Cerebellar nuclear complex (tissue), 1 donor: ENCODE data around the gene PLXNA4.

Source experiments
- DNase-seq, 2 experiments: peaks; one replicate each; lab custom pipeline; 2025; lab: John Stamatoyannopoulos, UW

Gene PLXNA4

GRCh38 chr7:132592231-132592920 is 16.1 kb upstream of the PLXNA4 start:
- no peak for DNase-seq

GRCh38 chr7:132590162-132590561 is 13.9 kb upstream of the PLXNA4 start:
- DNase-seq: no peak

GRCh38 chr7:132588596-132588995 is 12.3 kb upstream of the PLXNA4 start:
- DNase-seq: no peak

DNA sequence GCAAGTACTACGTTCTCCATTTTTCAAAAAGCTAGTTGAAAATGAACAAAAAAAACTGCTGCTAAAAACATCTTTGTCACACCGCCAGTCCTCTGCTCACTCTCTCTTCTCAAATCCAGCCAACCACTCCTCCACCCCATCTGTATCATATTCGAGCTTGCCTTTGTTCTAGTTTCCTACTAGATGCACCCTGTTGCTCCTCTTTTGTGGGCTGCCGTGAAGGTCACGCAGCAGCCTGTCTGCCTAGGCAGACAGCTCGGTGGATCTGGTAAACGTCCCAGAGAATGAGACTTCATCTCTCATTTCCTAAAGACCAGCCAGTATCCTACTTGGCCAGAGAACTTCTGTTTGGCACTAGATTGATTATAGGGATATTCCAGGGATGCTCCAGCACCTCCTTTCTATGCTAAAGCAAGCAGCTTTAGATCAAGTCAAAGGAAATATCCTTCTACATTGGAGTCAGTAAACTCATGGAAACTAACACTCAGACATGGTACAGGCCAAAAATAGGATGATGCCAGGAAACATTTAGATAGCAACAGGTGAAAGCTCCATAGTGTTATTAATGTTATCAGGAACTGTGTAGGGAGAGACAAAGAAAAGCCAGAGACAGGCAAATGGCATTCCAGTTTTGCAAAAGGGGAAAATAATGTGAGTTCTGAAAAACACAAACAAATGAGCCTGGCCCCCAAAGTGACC is 8.7 kb upstream of the PLXNA4 start:
- no peak for DNase-seq

DNA sequence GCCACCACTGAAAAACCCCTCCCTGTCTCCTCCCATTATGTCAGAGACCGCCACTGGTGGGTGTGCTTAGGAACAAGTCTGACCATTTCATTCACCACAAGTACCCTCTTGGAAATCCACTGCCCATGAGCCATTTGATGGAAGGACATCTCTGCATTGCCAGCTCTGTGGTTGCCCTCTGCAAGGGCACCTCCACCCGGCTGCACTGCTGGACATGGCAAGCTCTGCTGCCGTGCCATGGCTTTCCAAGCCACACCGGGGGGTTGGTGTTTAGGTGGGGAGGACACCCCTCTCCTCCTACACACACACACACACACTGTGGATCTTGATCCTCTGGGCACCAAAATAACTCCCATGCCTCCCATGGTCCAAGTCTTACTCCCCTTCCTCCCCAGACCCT is 5.2 kb upstream of the PLXNA4 start:
- no peak for DNase-seq

DNA sequence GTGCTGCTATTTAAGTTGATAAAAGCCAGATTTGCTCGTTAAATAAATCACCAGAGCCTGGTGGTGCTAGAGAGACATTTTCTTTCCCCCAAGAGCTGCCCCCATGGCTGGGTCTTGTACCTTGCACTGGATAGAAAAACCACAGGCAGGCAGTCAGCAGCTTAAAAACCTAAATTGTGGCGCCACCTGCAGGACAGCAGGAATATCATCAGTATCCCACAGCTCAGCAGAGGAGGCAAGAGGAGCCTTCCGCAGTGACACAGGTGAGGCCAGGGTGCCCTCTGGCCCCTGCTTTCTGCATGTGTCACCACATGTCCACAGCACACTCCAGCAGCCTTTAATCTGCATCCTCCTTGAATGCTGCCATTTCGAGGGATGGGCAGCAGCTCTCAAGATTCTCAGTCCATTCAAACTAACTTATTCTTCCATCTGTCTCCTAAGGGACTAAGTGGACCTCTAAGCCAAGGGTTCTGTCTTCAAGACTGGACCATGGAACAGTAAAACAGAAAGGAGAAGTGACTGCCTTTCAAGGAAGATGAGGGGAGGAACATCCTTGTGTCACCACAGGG is 4.5 kb upstream of the PLXNA4 start:
- DNase-seq: peak in 1 of 2 experiments; percentile 66

GRCh38 chr7:132580277-132580676 is 4.0 kb upstream of the PLXNA4 start:
- DNase-seq: no peak

DNA sequence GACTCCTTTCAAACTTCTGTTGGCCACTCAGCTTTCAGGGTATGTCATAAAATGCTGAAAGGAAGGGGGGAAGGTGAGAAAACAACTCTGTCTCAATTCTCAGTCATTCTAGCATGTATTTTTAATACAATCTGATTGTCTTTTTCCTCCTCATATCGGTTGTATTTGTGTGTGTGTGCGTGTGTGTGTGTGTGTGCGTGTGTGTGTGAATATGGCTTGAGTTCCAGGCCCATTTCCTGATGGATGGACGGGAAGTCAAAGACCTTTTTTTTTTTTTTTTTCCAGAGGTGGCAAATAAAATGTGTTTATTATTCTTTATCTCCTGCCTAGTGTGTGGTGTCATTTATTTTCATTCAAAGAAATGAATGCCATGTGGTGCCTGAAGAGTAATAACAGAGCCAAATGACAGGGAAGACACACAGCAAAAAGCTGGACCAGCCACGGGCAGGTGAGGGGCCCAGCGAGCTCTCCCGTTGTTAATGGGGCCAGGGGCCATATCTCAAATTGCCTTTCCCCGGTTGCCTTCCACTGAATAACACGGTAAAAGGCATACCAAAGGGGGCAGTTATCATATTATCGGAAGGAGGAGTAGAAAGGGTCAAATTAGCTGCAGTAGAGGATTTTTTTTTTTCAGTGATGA is 3.1 kb upstream of the PLXNA4 start:
- no peak for DNase-seq

- no peak for DNase-seq
These were observed 2.6 kb upstream of the PLXNA4 start for GRCh38 chr7:132578826-132579225.

GRCh38 chr7:132578050-132578370 is 1.7 kb upstream of the PLXNA4 start:
- DNase-seq: no peak

GRCh38 chr7:132577206-132578049 is 1.2 kb upstream of the PLXNA4 start:
- DNase-seq: no peak

GRCh38 chr7:132576721-132577085 is 433 bp upstream of the PLXNA4 start:
- DNase-seq: no peak

- peak; percentile 11 to 53 for DNase-seq
These were observed 770 bp downstream of the PLXNA4 start for GRCh38 chr7:132575419-132575981.

GRCh38 chr7:132574223-132574622 is 2.0 kb downstream of the PLXNA4 start:
- DNase-seq: no peak

DNA sequence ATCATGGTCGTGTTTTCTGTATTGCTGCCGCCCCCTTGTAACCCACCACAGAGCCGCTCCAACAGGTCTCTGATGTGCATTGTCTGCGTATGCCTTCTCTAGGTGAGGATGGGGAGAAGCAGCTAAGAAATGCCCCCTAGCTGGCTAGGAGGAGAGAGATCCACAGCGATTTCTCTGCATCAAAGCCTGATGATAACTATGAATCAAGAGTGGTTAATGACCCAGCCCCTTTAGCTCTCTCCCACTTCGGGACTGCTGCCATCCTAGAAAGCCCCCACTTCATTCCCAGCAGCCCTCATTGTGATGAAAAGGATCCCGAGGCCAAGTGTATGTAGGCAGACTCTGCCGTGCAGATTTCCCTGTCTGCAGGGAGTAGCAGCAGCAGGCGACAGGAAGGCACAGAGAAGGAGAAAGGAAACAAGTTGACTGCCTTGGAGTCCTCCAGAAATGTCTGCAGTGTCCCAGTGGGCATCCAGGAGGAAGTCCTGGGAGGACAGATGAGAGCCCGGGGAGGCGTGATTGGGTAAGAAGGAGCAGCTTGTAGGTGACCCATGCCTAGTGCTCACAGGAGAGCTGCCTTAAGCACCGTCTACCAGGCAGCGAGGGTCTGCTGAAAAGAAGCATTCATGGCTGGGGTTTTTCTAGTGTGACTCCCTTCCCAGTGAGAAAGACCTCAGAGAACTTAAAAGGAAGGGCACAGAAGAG is 2.9 kb downstream of the PLXNA4 start:
- no peak for DNase-seq

DNA sequence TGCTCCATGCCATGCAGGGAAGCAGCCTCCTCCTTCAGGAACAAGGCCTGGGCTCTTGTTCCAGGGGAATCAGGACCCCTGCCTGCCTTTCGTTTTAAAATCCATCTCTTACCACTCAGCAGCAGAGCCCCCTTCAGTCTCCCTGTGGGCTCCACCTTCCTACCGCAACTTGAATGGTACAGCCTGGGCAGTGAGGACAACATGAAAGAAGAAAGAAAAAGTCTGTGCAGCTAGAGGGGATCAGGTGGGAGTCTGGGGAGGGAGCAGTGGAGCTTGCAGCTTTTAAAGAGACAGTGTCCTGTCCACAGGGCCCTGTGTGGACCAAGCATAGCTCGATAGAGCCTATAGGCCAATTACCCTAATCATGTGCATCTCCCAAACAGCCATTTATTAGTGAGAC is 3.7 kb downstream of the PLXNA4 start:
- no peak for DNase-seq

DNA sequence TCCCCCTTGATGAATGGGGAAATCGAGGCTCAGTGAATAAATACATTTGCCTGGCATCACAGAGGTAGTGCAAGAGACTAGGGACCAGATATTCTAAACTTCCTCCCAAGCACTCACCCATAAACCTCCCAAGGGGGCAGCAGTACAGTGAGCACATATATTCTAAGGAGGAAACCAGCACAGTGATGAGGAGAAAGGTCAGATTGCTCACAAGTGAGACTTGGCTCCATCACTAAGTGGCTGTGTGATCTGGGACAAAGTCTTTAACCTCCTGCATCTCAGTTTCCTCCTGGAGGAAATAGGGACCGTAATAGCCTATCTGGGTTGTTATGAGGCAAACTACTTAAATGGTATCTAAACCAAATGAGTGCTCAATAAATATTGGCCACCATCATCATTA is 4.3 kb downstream of the PLXNA4 start:
- DNase-seq: no peak

GRCh38 chr7:132569884-132570614 is 6.2 kb downstream of the PLXNA4 start:
- DNase-seq: no peak

DNA sequence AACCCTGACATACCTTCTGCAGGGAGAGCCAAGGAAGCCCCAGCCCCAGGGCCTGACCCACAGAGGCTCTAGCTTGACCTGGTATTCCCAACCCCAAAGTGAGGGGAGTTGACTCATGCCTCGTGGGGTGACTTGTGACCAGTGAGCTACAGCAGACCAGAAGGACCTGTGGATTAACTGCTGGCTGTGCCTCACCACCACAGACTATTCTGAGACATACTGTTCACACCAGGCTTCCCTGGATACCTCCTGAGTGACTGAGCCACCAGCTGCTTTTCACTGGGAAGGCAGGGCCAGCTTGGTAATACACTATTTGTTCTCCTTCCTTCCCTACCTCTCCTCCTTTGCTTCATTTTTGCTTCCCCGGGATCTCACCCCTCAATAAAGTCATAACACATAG is 7.3 kb downstream of the PLXNA4 start:
- DNase-seq: no peak

- DNase-seq: no peak
These were observed 10.4 kb downstream of the PLXNA4 start for GRCh38 chr7:132565885-132566284.

GRCh38 chr7:132565441-132565840 is 10.8 kb downstream of the PLXNA4 start:
- no peak for DNase-seq
